Hair follicle dermal papilla cell (primary cell): ENCODE results near the gene DYRK4. TPM values are rescaled to one million over a fixed set of nuclear protein-coding genes. Genes with fewer than 3 reads are reported as not detected.

Experiments
- total RNA-seq: library from RNA; depleted of rRNA; stranded (reverse); fragments of >200 nt; gene quantifications from 2 replicates; pipeline ENCODE4 v1.2.3, GENCODE V29; 2012

Gene DYRK4
- total RNA-seq, result 29.1 and 29.9 TPM in 2 replicates

GRCh38 chr12:4562034-4562657, at the start of gene DYRK4:
Gene DYRK4, plus strand, starts transcription at chr12:4562208. Its CDS starts 38 bp downstream, at chr12:4562246.

GRCh38 chr12:4538207-4539160, 23.5 kb upstream of the DYRK4 start, which contains the start of gene RAD51AP1:
Gene RAD51AP1, plus strand, starts transcription at chr12:4538890. Its CDS starts 50 bp downstream, at chr12:4538940.

GRCh38 chr12:4648501-4649357, 86.7 kb downstream of the DYRK4 start, which contains the start of the genes AKAP3 and NDUFA9:
Gene AKAP3, minus strand, starts transcription at chr12:4649051. Its CDS starts 10,855 bp downstream, at chr12:4638196.
Gene NDUFA9, plus strand, starts transcription at chr12:4649114. Its CDS starts 13 bp downstream, at chr12:4649127.

Other genes with a start within 250 kb of the DYRK4 start
- 7.3 and 8.1 TPM in 2 replicates for gene TIGAR, start 241.0 kb upstream of the DYRK4 start, total RNA-seq
- gene FGF23, start 182.5 kb upstream of the DYRK4 start, total RNA-seq, result not detected in 2 replicates
- not detected in 2 replicates for gene FGF6, start 116.4 kb upstream of the DYRK4 start, total RNA-seq
- gene RAD51AP1, start 23.3 kb upstream of the DYRK4 start, total RNA-seq, result 1.9 and 2.1 TPM in 2 replicates
- gene AKAP3, start 86.8 kb downstream of the DYRK4 start, total RNA-seq, result 1.8 and 2.7 TPM in 2 replicates
- gene NDUFA9, start 86.9 kb downstream of the DYRK4 start, total RNA-seq, result 36.3 and 53.7 TPM in 2 replicates
- gene GALNT8, start 158.2 kb downstream of the DYRK4 start, total RNA-seq, result not detected in 2 replicates